Endothelial cell of umbilical vein (primary cell): ENCODE data around the gene FSIP1. TPM values are rescaled to one million over a fixed set of nuclear protein-coding genes. Genes with fewer than 3 reads are reported as not detected.

Experiments used
- BruUV-seq: library from RNA; stranded (reverse); fragments of 400-500 nt; replicated peaks from 2 replicates; lab custom pipeline; 2021; lab: Mats Ljungman, UMichigan
- CTCF ChIA-PET: fragments of 300-600, 350-600 bp; sonication (Branson Sonifier 250); formaldehyde crosslinking; loops from one replicate; lab custom pipeline; 2021; ENCODE audit warnings: antibody characterized with exemption, inconsistent platforms; lab: Charles Lee
- POLR2A ChIA-PET: fragments of 300-600, 350-600 bp; sonication (Branson Sonifier 250); formaldehyde crosslinking; loops from one replicate; lab custom pipeline; 2021; ENCODE audit warnings: antibody characterized with exemption, inconsistent platforms; lab: Charles Lee
- DNase-seq: peaks from one replicate; pipeline ENCODE4 v3.0.0-alpha.2; 2011; ENCODE audit warnings: low read depth, low spot score
- FAIRE-seq: peaks from 2 replicates; lab custom pipeline; 2011; peaks lifted over from hg19 to GRCh38; lab: Jason Lieb, UNC
- H2AFZ ChIP-seq: 2 replicates; pipeline ENCODE4 v1.6.0; 2012; ENCODE audit warnings: low read depth, low read length, control low read depth, inconsistent platforms
- H3K27ac ChIP-seq: 2 replicates; pipeline ENCODE4 v1.5.1; 2011; ENCODE audit warnings: low read depth, mild to moderate bottlenecking, control low read depth, low read length, moderate library complexity; ENCODE audit not compliant: insufficient read depth
- H3K27me3 ChIP-seq, 2 experiments: 2 replicates each; pipeline versions ENCODE4 v1.6.0 to v1.6.1; 2011; ENCODE audit warnings: low read length in 2 of 2, mixed read lengths in 1 of 2; ENCODE audit not compliant: control insufficient read depth in 2 of 2, insufficient read depth in 2 of 2
- H3K36me3 ChIP-seq, 2 experiments: 2 replicates in 1 of 2; 3 replicates in 1 of 2; pipeline ENCODE4 v1.5.1; 2011; ENCODE audit warnings: low read length in 2 of 2, mild to moderate bottlenecking in 1 of 2, moderate library complexity in 1 of 2; ENCODE audit not compliant: control insufficient read depth in 2 of 2, insufficient read depth in 2 of 2; ENCODE audit errors: extremely low read depth in 1 of 2
- H3K4me1 ChIP-seq: 3 replicates; pipeline ENCODE4 v1.5.1; 2011; ENCODE audit warnings: mild to moderate bottlenecking, low read length; ENCODE audit not compliant: control insufficient read depth, insufficient read depth; ENCODE audit errors: extremely low read depth
- H3K4me2 ChIP-seq: 2 replicates; pipeline ENCODE4 v1.6.1; 2011; ENCODE audit warnings: low read length, control low read depth, mixed read lengths; ENCODE audit not compliant: insufficient read depth
- H3K4me3 ChIP-seq, 3 experiments: fragments of 200-600 bp in 1 of 3; sonication (generic), shearing (Covaris generic) in 1 of 3; replicated peaks in 1 of 3; 2 replicates each; pipeline ENCODE4 v1.5.1; 2011 to 2016; ENCODE audit warnings: control low read depth in 3 of 3, low read length in 3 of 3, mild to moderate bottlenecking in 2 of 3, inconsistent platforms in 1 of 3, low read depth in 1 of 3, moderate library complexity in 1 of 3; ENCODE audit not compliant: insufficient read depth in 1 of 3
- H3K79me2 ChIP-seq: 2 replicates; pipeline ENCODE4 v1.6.0; 2012; ENCODE audit warnings: low read length, inconsistent platforms; ENCODE audit not compliant: control insufficient read depth, insufficient read depth
- H3K9ac ChIP-seq: replicated peaks from 2 replicates; pipeline ENCODE3; 2011; ENCODE audit warnings: low read length, control low read depth; ENCODE audit not compliant: insufficient read depth; ENCODE audit errors: extremely low read depth
- H3K9me1 ChIP-seq: replicated peaks from 3 replicates; pipeline ENCODE4 v1.6.0; 2011; ENCODE audit warnings: mild to moderate bottlenecking, low read length; ENCODE audit not compliant: control insufficient read depth, insufficient read depth; ENCODE audit errors: extremely low read depth
- H3K9me3 ChIP-seq: replicated peaks from 2 replicates; pipeline ENCODE4 v1.5.1; 2012; ENCODE audit warnings: low read length, inconsistent platforms; ENCODE audit not compliant: control insufficient read depth, insufficient read depth
- H4K20me1 ChIP-seq: replicated peaks from 2 replicates; pipeline ENCODE3; 2011; ENCODE audit warnings: mild to moderate bottlenecking, low read length; ENCODE audit not compliant: control insufficient read depth, insufficient read depth; ENCODE audit errors: extremely low read depth
- EZH2 ChIP-seq: IDR thresholded peaks from 2 replicates; pipeline ENCODE4 v1.6.1; 2012; ENCODE audit warnings: borderline replicate concordance, low read depth, mild to moderate bottlenecking, moderate library complexity, low read length, inconsistent platforms; ENCODE audit not compliant: severe bottlenecking
- FOS ChIP-seq: IDR thresholded peaks from 2 replicates; pipeline ENCODE4 v1.6.1; 2011; ENCODE audit warnings: mild to moderate bottlenecking, low read length, moderate library complexity, borderline replicate concordance; ENCODE audit not compliant: insufficient read depth
- GATA2 ChIP-seq: IDR thresholded peaks from 2 replicates; pipeline ENCODE4 v1.7.0; 2011; ENCODE audit warnings: low read depth, mild to moderate bottlenecking, moderate library complexity, mixed read lengths, low read length; ENCODE audit not compliant: insufficient read length, insufficient read depth
- JUN ChIP-seq: IDR thresholded peaks from 2 replicates; pipeline ENCODE4 v1.6.1; 2011; ENCODE audit warnings: borderline replicate concordance, low read depth; ENCODE audit not compliant: insufficient read length, insufficient read depth
- MYC ChIP-seq: IDR thresholded peaks from one replicate; pipeline ENCODE4 v1.6.1; 2011; ENCODE audit warnings: mild to moderate bottlenecking, low read depth, low read length
- POLR2A ChIP-seq: IDR thresholded peaks from 2 replicates; pipeline ENCODE4 v1.6.1; 2012; ENCODE audit warnings: low read depth, mild to moderate bottlenecking, control low read depth, low read length
- dilution Hi-C: fragments of 300-500 bp; cut with MboI; formaldehyde crosslinking; loops from one replicate; pipeline ENCODE4 v1.15.0; 2019; ENCODE audit warnings: low sequenced_read_pairs; ENCODE audit not compliant: extremely low pct_ligation_motif_present
- intact Hi-C: fragments of 100-400 bp; cut with micrococcal nuclease; formaldehyde crosslinking; loops from one replicate; pipeline ENCODE4 v1.10.0; 2022
- polyA plus RNA-seq, 4 experiments: library from polyadenylated mRNA; depleted of rRNA in 3 of 4; stranded (reverse) in 3 of 4; unstranded in 1 of 4; fragments of >200 nt; gene quantifications; 2 replicates each; pipeline versions ENCODE4 v1.2.1 to v1.2.3, GENCODE V29; 2011 to 2012; ENCODE audit warnings: missing spikeins in 1 of 4
- total RNA-seq: library from RNA; stranded (reverse); gene quantifications from 2 replicates; pipeline ENCODE4 v1.2.3, GENCODE V29; 2021
- TF ChIP-seq, protein P1 (sequence below): IDR thresholded peaks from 2 replicates; pipeline ENCODE4 v1.6.1; 2011; ENCODE audit not compliant: insufficient read depth, insufficient read length
- TF ChIP-seq, protein P2 (sequence below), 2 donors: IDR thresholded peaks; 1 replicate in 1 of 2; 2 replicates in 1 of 2; pipeline ENCODE4 v1.5.1; 2011; ENCODE audit warnings: low read length in 2 of 2, mild to moderate bottlenecking in 2 of 2, moderate library complexity in 2 of 2, control low read depth in 1 of 2, inconsistent platforms in 1 of 2, low read depth in 1 of 2; ENCODE audit not compliant: insufficient read depth in 1 of 2; ENCODE audit errors: extremely low read depth in 1 of 2

FSIP1 gene
- total and polyA plus RNA-seq, 2 donors (not counting 3 experiments of a cell fraction or from before 2014, with no cell fraction given), result 0.23 to 1.1 TPM

DNA sequence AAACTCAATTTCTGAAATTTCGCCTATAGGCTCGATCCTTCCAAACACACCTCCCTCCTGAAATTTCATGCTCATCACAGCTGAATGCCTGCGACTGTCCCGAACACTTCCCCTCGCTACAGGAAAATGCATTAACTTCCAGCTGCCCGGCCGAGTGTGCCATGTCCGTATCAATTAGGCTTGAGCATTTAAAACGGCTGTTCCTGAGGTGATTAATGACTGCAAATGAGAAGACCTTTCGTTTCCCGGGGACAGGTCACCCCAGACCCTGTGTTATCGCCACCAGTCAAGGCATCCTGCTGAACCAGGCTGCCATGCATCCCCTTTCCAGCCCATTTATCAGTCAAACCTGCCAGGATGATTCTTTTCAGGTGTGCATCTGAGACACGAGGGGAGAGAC, 138.5 kb downstream of the FSIP1 start:
- Histone ChIP-seq H3K36me3 (no peaks in the 10 kb centered on the region), H3K9me1 (no peaks in the 10 kb centered on the region), H2AFZ (no peak overlapping the region), H4K20me1 (no peaks in the 10 kb centered on the region), H3K4me1 (peaks cover 20% of the 10 kb centered on the region), H3K79me2 (no peaks in the 10 kb centered on the region), H3K4me3 (no peak overlapping the region), H3K27ac (no peak overlapping the region), H3K9ac (no peak overlapping the region), H3K27me3 (no peaks in the 10 kb centered on the region), H3K4me2 (no peak overlapping the region), H3K9me3 (no peaks in the 10 kb centered on the region)
- dilution Hi-C loops (no loop called here), intact Hi-C loops (no loop called here)
- BruUV-seq, result no TSS peak
- CTCF ChIA-PET, result interaction anchor here (0.9 kb wide), 1 partner anchor 17 kb away, joined by 4 read pairs; no protein-coding TSS in a partner anchor
- TF ChIP-seq EZH2 (no peak), FOS (no peak)
- TF ChIP-seq, protein P1, sequence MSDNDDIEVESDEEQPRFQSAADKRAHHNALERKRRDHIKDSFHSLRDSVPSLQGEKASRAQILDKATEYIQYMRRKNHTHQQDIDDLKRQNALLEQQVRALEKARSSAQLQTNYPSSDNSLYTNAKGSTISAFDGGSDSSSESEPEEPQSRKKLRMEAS, result no peak
- DNase-seq, result no peak
- POLR2A ChIA-PET, result no interaction called here
- no peak for FAIRE-seq

DNA sequence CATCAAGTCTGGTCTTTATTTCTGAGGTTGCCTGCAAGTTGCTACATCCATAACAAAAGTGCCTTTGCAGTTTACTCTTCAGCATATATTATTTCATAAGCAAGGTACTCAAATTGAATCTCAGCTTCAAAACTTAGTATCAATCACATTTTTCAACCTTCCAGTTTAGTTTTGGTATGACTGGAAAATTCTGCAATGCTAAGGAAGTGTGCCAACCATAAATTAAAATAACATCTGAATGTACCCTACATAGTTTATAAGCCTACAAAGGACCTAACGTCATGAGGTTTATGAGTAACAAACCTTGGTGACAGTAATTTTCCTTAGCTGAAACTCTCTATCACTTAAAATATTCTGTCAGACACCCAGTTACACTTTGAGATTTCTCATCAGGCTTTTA, 138.9 kb downstream of the FSIP1 start:
- Histone ChIP-seq H3K4me2 (no peak overlapping the region), H3K36me3 (no peaks in the 10 kb centered on the region), H4K20me1 (no peaks in the 10 kb centered on the region), H3K79me2 (no peaks in the 10 kb centered on the region), H3K9ac (no peak overlapping the region), H3K9me3 (no peaks in the 10 kb centered on the region), H3K27ac (no peak overlapping the region), H3K4me3 (no peak overlapping the region), H3K9me1 (no peaks in the 10 kb centered on the region), H3K4me1 (peaks cover 20% of the 10 kb centered on the region), H2AFZ (no peak overlapping the region), H3K27me3 (no peaks in the 10 kb centered on the region)
- POLR2A ChIA-PET, result interaction anchor here (1.2 kb wide), 1 partner anchor 44 kb away, joined by 4 read pairs; no protein-coding TSS in a partner anchor
- DNase-seq (no peak), FAIRE-seq (no peak)
- no TSS peak for BruUV-seq
- CTCF ChIA-PET, result no interaction called here
- intact Hi-C loops, result loop anchor here (2.0 kb wide), 2 partner anchors 13 to 15 kb away; no protein-coding TSS in a partner anchor
- TF ChIP-seq JUN (no peak), POLR2A (no peak), GATA2 (no peak), MYC (no peak), FOS (no peak), EZH2 (no peak)
- TF ChIP-seq, protein P1, result no peak
- TF ChIP-seq, protein P2, sequence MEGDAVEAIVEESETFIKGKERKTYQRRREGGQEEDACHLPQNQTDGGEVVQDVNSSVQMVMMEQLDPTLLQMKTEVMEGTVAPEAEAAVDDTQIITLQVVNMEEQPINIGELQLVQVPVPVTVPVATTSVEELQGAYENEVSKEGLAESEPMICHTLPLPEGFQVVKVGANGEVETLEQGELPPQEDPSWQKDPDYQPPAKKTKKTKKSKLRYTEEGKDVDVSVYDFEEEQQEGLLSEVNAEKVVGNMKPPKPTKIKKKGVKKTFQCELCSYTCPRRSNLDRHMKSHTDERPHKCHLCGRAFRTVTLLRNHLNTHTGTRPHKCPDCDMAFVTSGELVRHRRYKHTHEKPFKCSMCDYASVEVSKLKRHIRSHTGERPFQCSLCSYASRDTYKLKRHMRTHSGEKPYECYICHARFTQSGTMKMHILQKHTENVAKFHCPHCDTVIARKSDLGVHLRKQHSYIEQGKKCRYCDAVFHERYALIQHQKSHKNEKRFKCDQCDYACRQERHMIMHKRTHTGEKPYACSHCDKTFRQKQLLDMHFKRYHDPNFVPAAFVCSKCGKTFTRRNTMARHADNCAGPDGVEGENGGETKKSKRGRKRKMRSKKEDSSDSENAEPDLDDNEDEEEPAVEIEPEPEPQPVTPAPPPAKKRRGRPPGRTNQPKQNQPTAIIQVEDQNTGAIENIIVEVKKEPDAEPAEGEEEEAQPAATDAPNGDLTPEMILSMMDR (IDR thresholded peaks at IDR 0.05; ENCODE audit: extremely low read depth in 1 of 2, insufficient read depth in 1 of 2, low read depth in 1 of 2, low read length in 2 of 2), result no peak
- dilution Hi-C loops, result no loop called here
